ENCODE results near the gene EFCAB8. TPM values are rescaled to one million over a fixed set of nuclear protein-coding genes. Genes with fewer than 3 reads are reported as not detected.
A peak's percentile ranks its signal among the peaks of the same experiment; 100 is the strongest.

Gene EFCAB8
- total RNA-seq, 1 experiment from 2014 or later: not detected

- POLR2A ChIA-PET (ENCODE audit: unreplicated experiment): no interaction called here
- TF ChIP-seq EZH2phosphoT487 (IDR thresholded peaks at IDR 0.05; ENCODE audit: borderline replicate concordance, low read length) (no peak), EZH2 (IDR thresholded peaks at IDR 0.05; ENCODE audit: low read length, unreplicated experiment) (no peak), CTCF (conservative IDR thresholded peaks at IDR 0.05; ENCODE audit: low read depth, low read length) (no peak)
- CTCF ChIA-PET: no interaction called here
- no peaks in the 10 kb centered on the region for H3K27me3 ChIP-seq (ENCODE audit: low read length)
- H3K9ac ChIP-seq (ENCODE audit: low read length): no peak overlapping the region
- peaks cover 20% of the 10 kb centered on the region; the same call in 1 of the 2 replicates for H4K20me1 ChIP-seq (ENCODE audit: low read length)
- no peaks in the 10 kb centered on the region for H3K4me1 ChIP-seq (ENCODE audit: insufficient read depth, low read length)
- no peak for DNase-seq
- no peak overlapping the region for H3K4me2 ChIP-seq (ENCODE audit: low read length)
- H3K9me2 ChIP-seq (replicated peaks; ENCODE audit: low read length): no peaks in the 10 kb centered on the region
- no peak overlapping the region for H2AFZ ChIP-seq (ENCODE audit: low read length)
- ATAC-seq: no peak
- peaks cover 35% of the 10 kb centered on the region for H3K79me2 ChIP-seq (ENCODE audit: low read length)
- no peak overlapping the region for H3K27ac ChIP-seq (ENCODE audit: low read length)
- no peaks in the 10 kb centered on the region for H3K9me3 ChIP-seq (ENCODE audit: low read length)
- H3F3A ChIP-seq (ENCODE audit: low read length, unreplicated experiment): no peaks in the 10 kb centered on the region
- no peak overlapping the region for H3K4me3 ChIP-seq (ENCODE audit: low read length)
- H3K36me3 ChIP-seq (ENCODE audit: low read depth, low read length): peaks cover 56% of the 10 kb centered on the region
- BruUV-seq (replicated peaks): no TSS peak
- intact Hi-C loops (cut with micrococcal nuclease): no loop called here
Measured at GRCh38 chr20:32841632-32842031, 17.1 kb upstream of the EFCAB8 start.

- Histone ChIP-seq H3K79me2 (ENCODE audit: low read length) (peaks cover 35% of the 10 kb centered on the region), H3K9me3 (ENCODE audit: low read length) (no peaks in the 10 kb centered on the region), H3K4me3 (ENCODE audit: low read length) (no peak overlapping the region), H3K9ac (ENCODE audit: low read length) (no peak overlapping the region), H3K4me2 (ENCODE audit: low read length) (no peak overlapping the region), H3K36me3 (ENCODE audit: low read depth, low read length) (peaks cover 64% of the 10 kb centered on the region), H3F3A (ENCODE audit: low read length, unreplicated experiment) (no peaks in the 10 kb centered on the region), H4K20me1 (ENCODE audit: low read length) (peaks cover 20% of the 10 kb centered on the region; the same call in 1 of the 2 replicates), H2AFZ (ENCODE audit: low read length) (no peak overlapping the region), H3K4me1 (ENCODE audit: insufficient read depth, low read length) (no peaks in the 10 kb centered on the region), H3K9me2 (replicated peaks; ENCODE audit: low read length) (no peaks in the 10 kb centered on the region), H3K27me3 (ENCODE audit: low read length) (no peaks in the 10 kb centered on the region), H3K27ac (ENCODE audit: low read length) (no peak overlapping the region)
- intact Hi-C loops (cut with micrococcal nuclease): no loop called here
- ChIA-PET CTCF (no interaction called here), POLR2A (ENCODE audit: unreplicated experiment) (no interaction called here)
- BruUV-seq (replicated peaks): no TSS peak
- no peak for DNase-seq
- no peak for ATAC-seq
- no peak for TF ChIP-seq CTCF (conservative IDR thresholded peaks at IDR 0.05; ENCODE audit: low read depth, low read length)
- no peak for TF ChIP-seq EZH2phosphoT487 (IDR thresholded peaks at IDR 0.05; ENCODE audit: borderline replicate concordance, low read length)
- no peak for TF ChIP-seq EZH2 (IDR thresholded peaks at IDR 0.05; ENCODE audit: low read length, unreplicated experiment)
Measured at GRCh38 chr20:32842688-32843524, 15.8 kb upstream of the EFCAB8 start.

DNA sequence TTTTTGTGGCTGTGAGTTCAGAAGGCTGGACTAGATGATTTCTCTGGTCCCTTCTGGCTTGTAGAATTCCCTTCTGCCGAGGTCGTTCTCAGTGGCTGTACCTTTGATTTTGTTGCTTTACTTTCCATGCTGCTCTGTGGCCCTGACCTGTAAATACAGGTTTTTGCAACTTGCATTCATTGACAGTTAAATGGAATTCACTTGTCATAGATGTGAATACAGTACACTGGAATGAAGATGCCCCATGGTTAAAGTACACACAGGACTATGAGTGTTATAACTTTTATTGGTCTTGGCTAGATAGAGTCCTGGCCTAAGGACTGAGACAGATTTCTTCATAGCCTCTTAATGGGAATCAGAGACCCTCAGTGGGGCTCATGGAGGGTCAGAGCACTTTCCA lies 12.9 kb upstream of the EFCAB8 start:
- CTCF ChIA-PET: no interaction called here

More for the DNA sequence above, 12.9 kb upstream of the EFCAB8 start:
- Histone ChIP-seq H3K9me2 (replicated peaks; ENCODE audit: low read length) (no peaks in the 10 kb centered on the region), H3K4me1 (ENCODE audit: insufficient read depth, low read length) (no peaks in the 10 kb centered on the region), H3K27me3 (ENCODE audit: low read length) (no peaks in the 10 kb centered on the region), H3K4me2 (ENCODE audit: low read length) (no peak overlapping the region), H3F3A (ENCODE audit: low read length, unreplicated experiment) (no peaks in the 10 kb centered on the region), H3K9ac (ENCODE audit: low read length) (no peak overlapping the region), H4K20me1 (ENCODE audit: low read length) (peaks cover 20% of the 10 kb centered on the region; the same call in 1 of the 2 replicates), H3K27ac (ENCODE audit: low read length) (no peak overlapping the region), H3K9me3 (ENCODE audit: low read length) (no peaks in the 10 kb centered on the region), H3K4me3 (ENCODE audit: low read length) (no peak overlapping the region), H3K36me3 (ENCODE audit: low read depth, low read length) (peaks cover 65% of the 10 kb centered on the region), H2AFZ (ENCODE audit: low read length) (no peak overlapping the region), H3K79me2 (ENCODE audit: low read length) (peaks cover 35% of the 10 kb centered on the region)
- BruUV-seq (replicated peaks): no TSS peak
- DNase-seq (no peak), ATAC-seq (peak; percentile 65)
- POLR2A ChIA-PET (ENCODE audit: unreplicated experiment): no interaction called here
- intact Hi-C loops (cut with micrococcal nuclease): no loop called here
- TF ChIP-seq EZH2 (IDR thresholded peaks at IDR 0.05; ENCODE audit: low read length, unreplicated experiment) (no peak), CTCF (conservative IDR thresholded peaks at IDR 0.05; ENCODE audit: low read depth, low read length) (no peak), EZH2phosphoT487 (IDR thresholded peaks at IDR 0.05; ENCODE audit: borderline replicate concordance, low read length) (no peak)
